HepG2 (cell line): ENCODE measurements around the gene LCN2. TPM values are rescaled to one million over a fixed set of nuclear protein-coding genes. Genes with fewer than 3 reads are reported as not detected.

Experiments
- BCLAF1 ChIP-seq: fragments of 450-650 bp; IDR thresholded peaks from 2 replicates; pipeline ENCODE4 v1.6.1; 2017; ENCODE audit warnings: mild to moderate bottlenecking
- ESRRA ChIP-seq: sonication (generic); formaldehyde crosslinking; IDR thresholded peaks from 2 replicates; pipeline ENCODE4 v1.5.1; 2020; ENCODE audit warnings: mild to moderate bottlenecking, low read depth, missing genetic modification reagents
- FOXM1 ChIP-seq: sonication (generic); formaldehyde crosslinking; IDR thresholded peaks from 2 replicates; pipeline ENCODE4 v1.5.0; 2020; ENCODE audit warnings: missing genetic modification reagents
- FOXO1 ChIP-seq: sonication (generic); formaldehyde crosslinking; IDR thresholded peaks from 2 replicates; pipeline ENCODE4 v1.4.0; 2020; ENCODE audit warnings: missing genetic modification reagents
- MLX ChIP-seq: IDR thresholded peaks from 2 replicates; pipeline ENCODE4 v1.6.1; 2016
- NR2F1 ChIP-seq, 2 experiments: fragments of 450-650 bp in 1 of 2; formaldehyde crosslinking in 1 of 2; IDR thresholded peaks; 2 replicates each; pipeline versions ENCODE4 v1.5.0 to v1.6.1; 2016 to 2020; ENCODE audit warnings: mild to moderate bottlenecking in 1 of 2, missing compliant biosample characterization in 1 of 2, missing genetic modification reagents in 1 of 2, moderate library complexity in 1 of 2
- PHF21A ChIP-seq: sonication (generic); formaldehyde crosslinking; IDR thresholded peaks from 2 replicates; pipeline ENCODE4 v1.5.0; 2020; ENCODE audit warnings: mild to moderate bottlenecking, missing genetic modification reagents
- PITX1 ChIP-seq: sonication (generic); formaldehyde crosslinking; IDR thresholded peaks from 2 replicates; pipeline ENCODE4 v1.5.1; 2020; ENCODE audit warnings: mild to moderate bottlenecking, missing genetic modification reagents
- TSC22D2 ChIP-seq: sonication (generic); formaldehyde crosslinking; IDR thresholded peaks from 2 replicates; pipeline ENCODE4 v1.5.1; 2020; ENCODE audit warnings: missing genetic modification reagents, mild to moderate bottlenecking, borderline replicate concordance
- ZFX ChIP-seq: sonication (generic); formaldehyde crosslinking; IDR thresholded peaks from 2 replicates; pipeline ENCODE4 v1.4.0; 2020; ENCODE audit warnings: mild to moderate bottlenecking, low read depth, missing genetic modification reagents, moderate library complexity
- ZNF281 ChIP-seq: sonication (generic); formaldehyde crosslinking; IDR thresholded peaks from 2 replicates; pipeline ENCODE4 v1.4.0; 2020; ENCODE audit warnings: missing genetic modification reagents, borderline replicate concordance
- ZNF503 ChIP-seq: sonication (generic); formaldehyde crosslinking; IDR thresholded peaks from 2 replicates; pipeline ENCODE4 v1.4.0; 2020; ENCODE audit warnings: missing genetic modification reagents
- ZNF512B ChIP-seq: sonication (generic); formaldehyde crosslinking; IDR thresholded peaks from 2 replicates; pipeline ENCODE4 v1.5.1; 2020; ENCODE audit warnings: missing genetic modification reagents, mild to moderate bottlenecking, borderline replicate concordance
- ZSCAN5A ChIP-seq: sonication (generic); formaldehyde crosslinking; IDR thresholded peaks from 2 replicates; pipeline ENCODE4 v1.8.0; 2022; ENCODE audit warnings: mild to moderate bottlenecking, missing genetic modification reagents, borderline replicate concordance
- polyA plus RNA-seq, 8 experiments: library from polyadenylated mRNA; depleted of rRNA in 3 of 8; stranded (reverse) in 7 of 8; unstranded in 1 of 8; fragments of >200 nt; fragmentation: Illumina TruSeq in 4 of 8; extraction: Trizol in 4 of 8; gene quantifications; 2 replicates each; pipeline versions ENCODE4 v1.2.1 to v1.2.3, GENCODE V29; 2011 to 2016; ENCODE audit warnings: low read depth in 4 of 8, missing spikeins in 1 of 8, mixed read lengths in 1 of 8; ENCODE audit not compliant: insufficient read depth in 1 of 8
- total RNA-seq, 5 experiments: library from RNA; depleted of rRNA; stranded (reverse); fragments of >200 nt; fragmentation: Illumina TruSeq; extraction: Trizol; gene quantifications; 2 replicates each; pipeline ENCODE4 v1.2.3, GENCODE V29; 2016; ENCODE audit warnings: low read depth in 1 of 5

LCN2 gene
- total and polyA plus RNA-seq, 2 of the 13 experiments (the other 11 are each of a cell fraction or from before 2014, with no cell fraction given): 0.38 to 1.4 TPM

GRCh38 chr9:128117613-128118471 is 31.4 kb upstream of the LCN2 start (continued):
- TF ChIP-seq ZNF503: no peak
- peak; percentile 70; the same call in 1 of the 2 replicates for TF ChIP-seq PITX1 (CRISPR knock-in tag)
- TF ChIP-seq ZSCAN5A (CRISPR knock-in tag): no peak
- TF ChIP-seq NR2F1 (CRISPR knock-in tag; IDR thresholded peaks at IDR 0.05): no peak
- TF ChIP-seq FOXM1 (CRISPR knock-in tag): no peak
- peak; percentile 92 for TF ChIP-seq FOXO1 (CRISPR knock-in tag)
- TF ChIP-seq ZNF281: no peak
- TF ChIP-seq BCLAF1: no peak
- peak; percentile 52 for TF ChIP-seq ZFX (CRISPR knock-in tag)
- TF ChIP-seq ZNF512B: no peak
- no peak for TF ChIP-seq PHF21A
- TF ChIP-seq TSC22D2 (CRISPR knock-in tag): peak; percentile 57; the same call in 1 of the 2 replicates
- TF ChIP-seq MLX: no peak
- TF ChIP-seq ESRRA (CRISPR knock-in tag): no peak
